GM12865 (cell line): ENCODE data around the gene OR9G4.

ENCODE experiments used
- DNase-seq: peaks from one replicate; pipeline ENCODE4 v3.0.0; 2010; ENCODE audit warnings: low read depth
- H3K4me3 ChIP-seq: 2 replicates; pipeline ENCODE4 v1.5.1; 2011; ENCODE audit warnings: mild to moderate bottlenecking, low read depth, low read length, control low read depth
- CTCF ChIP-seq: IDR thresholded peaks from 2 replicates; pipeline ENCODE4 v1.5.1; 2011; ENCODE audit warnings: low read length, control low read depth, low read depth, inconsistent platforms; ENCODE audit not compliant: insufficient read depth; ENCODE audit errors: missing control alignments

OR9G4 gene

GRCh38 chr11:56700914-56701485, 47.5 kb downstream of the OR9G4 start:
- TF ChIP-seq CTCF = no peak

GRCh38 chr11:56700242-56700913, 48.1 kb downstream of the OR9G4 start:
- DNase-seq = no peak

More at GRCh38 chr11:56700914-56701485, 47.5 kb downstream of the OR9G4 start:
- DNase-seq = no peak
- H3K4me3 ChIP-seq = no peak overlapping the region

GRCh38 chr11:56698795-56699194, 49.7 kb downstream of the OR9G4 start, which contains the start of gene OR9G1:
TSS of gene OR9G1 (plus strand) at chr11:56699095. CDS start at chr11:56700388, 1,293 bp downstream.
- no peak for TF ChIP-seq CTCF
- DNase-seq = no peak
- no peak within 1 kb of the TSS for H3K4me3 ChIP-seq

More at GRCh38 chr11:56700242-56700913, 48.1 kb downstream of the OR9G4 start:
- no peak for TF ChIP-seq CTCF
- H3K4me3 ChIP-seq = no peak overlapping the region

- H3K4me3 ChIP-seq = no peak overlapping the region
- TF ChIP-seq CTCF = no peak
- no peak for DNase-seq
These were observed 55.1 kb downstream of the OR9G4 start for GRCh38 chr11:56693428-56693827.
